ENCODE data around the gene CENPK.

DNA sequence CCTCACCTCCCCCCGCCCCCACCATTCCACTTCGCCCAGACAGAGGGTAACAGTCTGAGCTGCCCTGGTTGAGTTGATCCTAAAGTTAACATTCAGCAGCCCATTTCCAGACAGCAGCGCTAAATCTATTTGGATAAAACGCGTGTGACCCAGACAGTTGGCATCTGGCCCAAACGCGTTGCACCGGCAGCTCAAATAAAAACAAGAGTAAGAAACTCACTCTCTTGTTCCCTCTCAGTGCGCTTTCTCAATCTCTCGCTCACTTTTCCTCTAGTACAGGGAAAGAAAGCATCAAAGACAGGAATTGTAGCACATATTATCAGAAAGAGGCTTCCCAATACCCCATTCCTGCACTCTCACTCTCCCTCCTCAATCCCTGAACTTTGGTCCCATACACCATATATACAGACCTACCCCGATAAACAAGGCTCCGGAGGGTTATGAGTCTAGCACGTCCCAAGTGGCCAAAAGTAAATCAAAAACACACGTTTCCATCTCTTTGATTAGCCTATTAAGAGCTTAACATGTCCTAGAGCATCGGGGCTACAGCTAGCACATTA, 82.6 kb downstream of the CENPK start:
- 0 out of 2 replicates have a peak, but pooled peaks have one; percentile 1 for TF ChIP-seq SMC3 (IDR thresholded peaks at IDR 0.05; ENCODE audit: low read depth, low read length)
- TF ChIP-seq CTCF (IDR thresholded peaks at IDR 0.05) = no peak
- TF ChIP-seq, protein P1, sequence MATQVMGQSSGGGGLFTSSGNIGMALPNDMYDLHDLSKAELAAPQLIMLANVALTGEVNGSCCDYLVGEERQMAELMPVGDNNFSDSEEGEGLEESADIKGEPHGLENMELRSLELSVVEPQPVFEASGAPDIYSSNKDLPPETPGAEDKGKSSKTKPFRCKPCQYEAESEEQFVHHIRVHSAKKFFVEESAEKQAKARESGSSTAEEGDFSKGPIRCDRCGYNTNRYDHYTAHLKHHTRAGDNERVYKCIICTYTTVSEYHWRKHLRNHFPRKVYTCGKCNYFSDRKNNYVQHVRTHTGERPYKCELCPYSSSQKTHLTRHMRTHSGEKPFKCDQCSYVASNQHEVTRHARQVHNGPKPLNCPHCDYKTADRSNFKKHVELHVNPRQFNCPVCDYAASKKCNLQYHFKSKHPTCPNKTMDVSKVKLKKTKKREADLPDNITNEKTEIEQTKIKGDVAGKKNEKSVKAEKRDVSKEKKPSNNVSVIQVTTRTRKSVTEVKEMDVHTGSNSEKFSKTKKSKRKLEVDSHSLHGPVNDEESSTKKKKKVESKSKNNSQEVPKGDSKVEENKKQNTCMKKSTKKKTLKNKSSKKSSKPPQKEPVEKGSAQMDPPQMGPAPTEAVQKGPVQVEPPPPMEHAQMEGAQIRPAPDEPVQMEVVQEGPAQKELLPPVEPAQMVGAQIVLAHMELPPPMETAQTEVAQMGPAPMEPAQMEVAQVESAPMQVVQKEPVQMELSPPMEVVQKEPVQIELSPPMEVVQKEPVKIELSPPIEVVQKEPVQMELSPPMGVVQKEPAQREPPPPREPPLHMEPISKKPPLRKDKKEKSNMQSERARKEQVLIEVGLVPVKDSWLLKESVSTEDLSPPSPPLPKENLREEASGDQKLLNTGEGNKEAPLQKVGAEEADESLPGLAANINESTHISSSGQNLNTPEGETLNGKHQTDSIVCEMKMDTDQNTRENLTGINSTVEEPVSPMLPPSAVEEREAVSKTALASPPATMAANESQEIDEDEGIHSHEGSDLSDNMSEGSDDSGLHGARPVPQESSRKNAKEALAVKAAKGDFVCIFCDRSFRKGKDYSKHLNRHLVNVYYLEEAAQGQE (IDR thresholded peaks at IDR 0.05; ENCODE audit: low read depth, low read length) = no peak
- peak; percentile 58; the same call in 1 of the 2 replicates for TF ChIP-seq MAX (IDR thresholded peaks at IDR 0.05; ENCODE audit: low read depth)
- 0 out of 2 replicates have a peak, but pooled peaks have one; percentile 15 for TF ChIP-seq SIN3A (IDR thresholded peaks at IDR 0.05; ENCODE audit: borderline replicate concordance, low read depth, low read length)
- TF ChIP-seq CHD2 (IDR thresholded peaks at IDR 0.05; ENCODE audit: low read length, partially characterized antibody) = peak; percentile 19
- TF ChIP-seq EZH2phosphoT487 (IDR thresholded peaks at IDR 0.05; ENCODE audit: borderline replicate concordance, low read depth) = no peak
- 0 out of 2 replicates have a peak, but pooled peaks have one; percentile 36 for TF ChIP-seq YY1 (IDR thresholded peaks at IDR 0.05; ENCODE audit: low read depth)
- no peak for TF ChIP-seq NRF1 (IDR thresholded peaks at IDR 0.05; ENCODE audit: low read depth, low read length)
- TF ChIP-seq ZBTB33 (IDR thresholded peaks at IDR 0.05; ENCODE audit: borderline replicate concordance, low read depth) = no peak
- TF ChIP-seq RAD21 (IDR thresholded peaks at IDR 0.05; ENCODE audit: low read length) = no peak
- TF ChIP-seq POLR2AphosphoS5 (IDR thresholded peaks at IDR 0.05; ENCODE audit: low read depth, low read length) = peak; percentile 67

Data from SK-N-SH (cell line).